Dedifferentiated amniotic fluid mesenchymal stem cell (primary cell): ENCODE measurements around the gene ADIRF.
"Not testable (repeated sequence)": the region's sequence is repeated elsewhere in the genome, so short reads cannot be mapped to it uniquely, and the experiment has no call there.

Source experiments
- DNase-seq: peaks from one replicate; pipeline ENCODE4 v3.0.0-alpha.2; 2016; ENCODE audit errors: extremely low spot score

The ADIRF gene

DNA sequence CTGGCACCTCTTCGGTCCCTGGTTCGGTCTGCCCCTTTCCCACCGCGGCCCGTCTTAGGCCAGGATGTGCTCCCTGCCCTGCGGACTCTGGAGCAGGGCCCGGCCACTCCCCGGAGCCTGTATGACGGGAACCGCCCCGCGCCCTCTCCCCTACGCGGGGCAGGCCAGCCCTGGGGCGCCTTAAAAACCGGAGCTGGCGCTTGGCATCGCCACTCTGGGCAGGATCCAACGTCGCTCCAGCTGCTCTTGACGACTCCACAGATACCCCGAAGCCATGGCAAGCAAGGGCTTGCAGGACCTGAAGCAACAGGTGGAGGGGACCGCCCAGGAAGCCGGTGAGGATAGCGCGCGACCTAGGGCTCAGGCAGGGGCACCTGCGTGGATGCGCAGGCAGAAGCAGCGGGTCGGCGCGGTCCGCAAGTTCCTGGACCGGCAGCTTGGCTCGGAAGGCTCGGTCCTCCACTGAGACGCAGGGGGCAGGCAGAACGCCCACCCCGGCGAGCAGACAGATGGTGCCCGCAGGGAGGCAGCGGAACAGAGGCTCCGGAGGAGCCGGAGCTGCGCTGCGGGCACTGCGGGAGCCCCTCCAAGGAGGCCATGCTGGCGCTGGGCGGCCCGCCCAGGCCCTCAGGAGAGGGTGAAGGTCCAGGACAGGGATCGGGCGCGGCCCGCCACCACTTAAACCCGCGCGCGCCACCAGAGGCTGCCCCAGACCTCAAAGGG is at the start of gene ADIRF:
ADIRF (plus strand) TSS at position 212 of the 723 bp plus-strand sequence; CDS start at position 275, 63 bp downstream.
- no peak for DNase-seq

DNA sequence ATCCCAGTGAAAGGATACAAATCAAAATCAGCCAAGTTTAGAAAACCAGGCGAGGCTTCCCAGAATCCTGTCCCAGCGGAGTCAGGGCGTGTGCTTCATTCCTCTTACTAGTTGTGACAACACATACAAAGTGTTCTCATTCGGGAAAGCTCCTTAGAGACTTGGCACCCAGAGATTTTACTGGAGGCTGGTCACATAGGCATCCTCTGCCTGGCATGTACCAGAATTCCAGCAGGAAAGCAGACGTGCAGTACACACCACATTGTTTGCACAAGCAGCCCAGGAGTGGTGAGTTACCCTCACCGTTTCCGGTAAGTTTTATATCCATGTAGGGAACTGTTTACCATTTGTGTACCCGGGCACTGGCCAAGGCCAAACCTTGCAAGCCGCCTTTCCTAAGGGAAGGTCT is 45.7 kb upstream of the ADIRF start:
- DNase-seq, result no peak

DNA sequence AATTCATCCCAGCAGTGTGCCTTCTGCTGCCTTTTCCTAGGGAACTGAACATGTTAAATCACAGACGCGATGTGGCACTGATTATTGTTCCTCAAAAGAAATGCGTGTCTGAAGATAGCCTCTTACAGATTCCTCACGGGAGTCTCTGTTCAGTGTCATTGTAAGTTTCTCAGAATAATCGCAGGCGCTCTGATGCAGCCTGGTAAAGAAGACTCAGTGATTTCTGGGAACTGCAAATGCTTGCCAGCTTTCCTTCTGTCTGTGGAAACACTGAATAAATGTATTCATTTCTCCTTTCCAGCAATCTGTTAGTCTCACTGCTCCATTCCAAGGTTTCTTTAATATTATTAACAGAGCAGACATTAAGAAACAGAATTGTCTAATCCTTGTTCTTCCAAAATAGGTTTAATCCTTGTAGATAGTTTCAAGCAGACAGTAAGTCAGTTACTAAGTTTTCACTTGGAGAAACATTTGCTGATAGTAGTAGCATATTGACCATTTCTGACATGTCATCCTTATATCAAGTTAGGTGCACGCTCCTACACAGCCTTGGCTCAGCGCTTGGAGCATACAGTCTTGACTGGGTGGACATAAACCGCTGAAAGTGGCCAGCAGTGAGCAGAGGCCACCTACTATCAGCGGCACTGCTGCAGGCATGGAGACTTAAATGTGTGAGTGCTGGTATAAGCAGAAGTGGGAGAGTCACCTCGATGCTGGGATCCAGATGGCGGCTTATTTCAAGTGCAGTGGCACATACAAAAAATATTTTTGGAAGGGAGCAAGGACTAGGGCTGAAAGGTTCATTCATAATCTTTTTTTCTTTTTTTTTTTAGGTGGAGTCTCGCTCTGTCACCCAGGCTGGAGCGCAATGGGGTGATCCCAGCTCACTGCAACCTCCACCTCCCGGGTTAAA is 38.6 kb upstream of the ADIRF start:
- DNase-seq, result no peak

DNA sequence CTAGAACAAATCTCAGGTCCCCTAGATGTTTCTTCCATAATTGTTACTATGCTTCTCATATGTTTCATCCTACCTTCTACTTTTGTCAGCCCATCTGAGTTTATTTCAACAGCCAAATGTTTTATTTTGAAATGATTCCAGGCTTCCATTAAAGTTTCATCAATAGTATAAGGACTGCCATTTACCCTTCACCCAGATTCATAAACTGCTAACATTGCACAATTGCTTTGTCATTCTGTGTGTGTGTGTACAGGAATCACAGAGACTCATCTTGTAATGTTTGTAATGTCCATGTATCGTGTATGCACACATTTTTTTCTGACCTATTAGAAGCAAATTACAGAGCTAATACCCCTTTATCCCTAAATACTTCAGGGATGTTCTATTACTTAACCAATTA is 36.4 kb upstream of the ADIRF start:
- no peak for DNase-seq

GRCh38 chr10:86932674-86933073 is 35.6 kb upstream of the ADIRF start:
- DNase-seq, result no peak

- DNase-seq, result not testable (repeated sequence)
Observed at GRCh38 chr10:86934162-86934711, 34.0 kb upstream of the ADIRF start.

- no peak for DNase-seq
Observed at GRCh38 chr10:86936661-86937501, 31.4 kb upstream of the ADIRF start.

DNA sequence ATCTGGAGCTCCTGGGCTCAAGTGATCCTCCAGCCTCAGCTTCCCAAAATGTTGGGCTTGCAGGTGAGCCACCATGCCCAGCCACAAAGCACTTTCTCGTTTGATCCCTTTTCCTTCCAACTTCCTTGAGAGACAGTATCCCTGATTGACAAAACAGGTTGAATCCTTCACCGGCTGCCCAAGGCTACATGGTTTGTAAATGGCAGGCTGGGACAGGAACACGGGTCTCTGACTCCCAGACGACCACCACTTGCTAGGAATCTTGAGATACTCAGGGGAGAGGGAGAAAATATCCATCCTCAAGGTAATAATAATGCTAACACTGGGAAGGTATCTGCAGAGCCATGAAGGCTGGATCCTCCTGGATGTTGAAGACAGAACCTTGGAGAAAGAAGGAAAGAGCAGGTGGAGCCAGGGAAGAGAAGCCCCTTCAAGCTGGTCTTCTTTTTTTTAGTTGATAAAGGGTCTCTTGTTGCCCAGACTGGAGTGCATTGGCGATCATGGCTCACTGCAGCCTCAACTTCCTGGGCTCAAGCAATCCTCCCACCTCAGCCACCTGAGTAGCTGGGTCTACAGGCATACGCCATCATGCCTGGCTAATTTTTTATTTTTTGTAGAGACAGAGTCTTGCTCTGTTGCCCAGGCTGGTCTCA is 30.7 kb upstream of the ADIRF start:
- DNase-seq, result no peak

DNA sequence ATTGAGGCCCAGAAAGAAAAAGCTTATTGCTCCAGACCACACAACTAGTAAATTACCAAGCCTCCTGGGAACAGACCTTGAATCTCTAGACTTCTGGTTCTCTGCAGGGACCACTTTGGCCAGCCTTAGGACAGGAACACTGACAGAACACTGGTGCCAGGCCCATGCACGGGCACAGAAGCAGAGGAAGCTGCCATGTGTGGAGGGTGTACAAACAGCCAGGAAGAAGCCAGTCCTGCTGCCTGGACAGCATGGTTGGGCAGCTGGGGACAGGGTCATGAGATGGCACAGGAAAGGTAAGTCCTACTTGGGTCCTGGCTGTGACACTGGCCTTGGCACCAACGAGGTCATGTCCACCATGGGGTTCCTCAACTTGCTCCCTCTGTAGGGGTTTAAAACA is 30.0 kb upstream of the ADIRF start:
- no peak for DNase-seq

DNA sequence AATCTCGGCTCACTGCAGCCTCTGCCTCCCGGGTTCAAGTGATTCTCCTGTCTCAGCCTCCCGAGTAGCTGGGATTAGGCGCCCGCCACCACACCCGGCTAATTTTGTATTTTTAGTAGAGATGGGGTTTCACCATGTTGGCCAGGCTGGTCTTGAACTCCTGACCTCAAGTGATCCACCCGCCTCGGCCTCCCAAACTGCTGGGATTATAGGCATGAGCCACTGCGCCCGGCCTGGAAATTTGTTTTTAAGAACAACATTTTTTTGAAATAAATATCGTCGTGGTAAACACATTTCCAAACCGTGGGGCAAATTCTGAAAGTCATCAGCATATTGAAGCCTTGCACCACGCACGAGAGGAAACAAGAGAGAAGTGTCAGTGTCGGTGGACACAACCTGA is 28.2 kb upstream of the ADIRF start:
- not testable (repeated sequence) for DNase-seq

- no peak for DNase-seq
Observed at GRCh38 chr10:86940677-86941076, 27.6 kb upstream of the ADIRF start.

GRCh38 chr10:86941426-86941825 is 26.9 kb upstream of the ADIRF start:
- DNase-seq, result no peak

GRCh38 chr10:86941991-86942421 is 26.3 kb upstream of the ADIRF start:
- no peak for DNase-seq

- DNase-seq, result no peak
Observed at GRCh38 chr10:86942441-86943315, 25.6 kb upstream of the ADIRF start.

DNA sequence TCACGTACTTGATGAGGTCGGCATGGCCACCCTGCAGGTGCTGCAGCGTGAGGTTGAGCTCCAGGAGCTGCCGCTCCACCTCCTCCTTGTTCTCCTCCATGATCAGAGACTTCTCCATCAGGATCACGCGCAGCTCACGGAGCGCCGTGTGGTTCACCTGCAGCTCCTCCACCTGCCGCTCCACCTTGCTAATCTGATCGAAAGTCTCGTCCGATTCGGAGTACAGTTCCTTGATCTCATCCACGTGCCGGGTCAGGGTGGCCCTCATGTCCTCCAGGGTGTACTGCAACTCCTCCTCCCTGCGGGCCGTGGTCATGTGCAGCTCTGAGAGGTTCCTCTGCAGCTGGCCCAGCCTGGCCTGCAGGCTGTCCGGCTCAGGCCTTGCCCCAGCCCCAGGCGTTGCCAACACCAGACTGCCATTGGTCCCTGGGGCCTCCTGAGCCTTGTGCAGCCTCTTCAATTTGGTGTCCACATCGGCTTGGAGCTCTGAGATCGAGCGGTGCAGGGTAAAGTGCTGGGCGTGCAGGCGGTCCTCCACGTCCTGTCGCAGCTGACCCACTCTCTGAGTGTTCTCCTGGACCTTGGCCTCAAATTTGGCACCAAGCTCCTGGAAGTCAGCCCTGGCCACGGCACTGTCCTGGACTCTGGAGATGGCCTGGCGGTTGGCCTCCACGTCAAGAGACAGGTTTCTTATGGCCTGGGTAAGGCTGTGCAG is 24.8 kb upstream of the ADIRF start:
- DNase-seq, result no peak

DNA sequence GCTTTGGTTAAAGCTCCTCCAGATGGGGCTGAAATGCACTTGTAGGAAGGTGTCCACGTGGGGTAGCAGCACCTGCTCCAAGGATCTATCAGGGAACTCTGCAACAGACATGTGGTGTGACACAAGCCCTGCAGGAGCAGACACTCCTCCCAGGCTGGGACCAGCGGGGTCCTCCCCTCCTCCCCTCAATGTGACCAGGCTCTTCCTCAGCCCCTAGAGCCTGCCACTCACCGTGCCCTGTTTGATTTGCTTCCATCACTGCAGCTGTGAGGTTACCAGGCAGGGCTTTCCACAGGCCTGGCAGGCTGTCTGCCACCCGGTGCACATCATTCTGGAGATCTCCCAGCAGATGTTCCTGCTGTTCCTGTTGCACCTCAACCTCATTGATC is 24.3 kb upstream of the ADIRF start:
- DNase-seq, result no peak

- no peak for DNase-seq
Observed at GRCh38 chr10:86944471-86944870, 23.8 kb upstream of the ADIRF start.

DNA sequence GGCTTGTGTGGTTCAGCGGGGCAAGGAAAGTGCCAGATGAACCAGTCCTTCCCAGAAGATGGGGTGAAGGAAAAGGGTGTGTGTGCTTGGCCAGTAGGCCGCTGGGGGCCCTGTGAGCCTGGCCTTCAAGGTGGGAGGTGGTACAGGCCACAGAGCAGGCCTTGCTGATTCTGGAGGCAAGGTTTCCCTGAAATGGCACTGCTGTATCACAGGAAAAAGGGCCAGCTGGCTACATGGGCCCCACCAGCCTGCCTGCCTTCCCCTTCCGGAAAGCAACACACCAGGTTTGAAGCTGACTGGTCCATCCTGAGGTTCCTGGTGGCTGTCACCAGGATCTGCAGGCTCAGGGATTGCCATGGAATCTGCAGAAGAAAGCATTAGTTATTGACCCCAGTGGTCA is 23.4 kb upstream of the ADIRF start:
- DNase-seq, result no peak

DNA sequence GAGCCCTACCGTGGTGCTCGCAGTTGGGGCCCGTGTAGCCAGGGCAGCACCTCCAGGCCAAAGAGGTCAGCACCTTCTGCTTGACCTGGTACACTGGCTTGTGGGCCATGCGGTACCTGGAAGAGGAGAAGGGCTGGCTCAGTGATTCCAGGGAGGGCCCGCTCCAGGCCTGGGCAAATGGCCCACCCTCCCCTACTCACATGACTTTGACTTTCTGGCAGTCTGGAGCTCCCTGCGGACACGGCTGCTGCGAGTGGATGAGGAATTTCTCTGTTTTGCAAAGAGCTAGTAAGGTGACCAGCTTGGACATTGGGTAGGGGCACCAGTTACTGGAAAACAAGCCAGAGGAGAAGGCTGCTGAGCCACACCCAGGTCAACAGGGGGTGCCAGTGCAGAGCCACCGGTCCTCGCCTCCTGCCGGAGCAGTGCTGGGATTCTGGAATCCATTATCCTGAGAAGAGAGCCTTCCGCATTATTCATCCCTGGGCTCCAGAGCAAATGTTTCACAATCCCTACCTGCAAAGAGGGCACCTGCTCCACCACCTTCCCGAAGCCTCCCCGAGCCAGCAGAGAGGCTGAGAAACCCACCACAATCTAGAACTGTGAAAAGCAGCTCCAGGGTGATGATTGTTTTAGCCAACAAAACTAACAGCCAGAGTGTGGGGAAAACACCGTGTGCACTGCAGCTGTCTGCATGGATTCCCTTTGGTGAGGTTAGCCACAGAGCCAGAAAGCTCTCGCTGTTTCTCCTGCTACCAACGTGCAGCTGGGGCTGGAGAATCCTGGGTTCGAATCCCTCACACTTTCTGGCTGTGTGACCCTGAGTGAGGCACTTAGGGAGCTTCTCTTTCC is 22.7 kb upstream of the ADIRF start:
- DNase-seq, result no peak
